Ovary (tissue), 9 donors: ENCODE measurements around the gene HK2. TPM values are rescaled to one million over a fixed set of nuclear protein-coding genes. Genes with fewer than 3 reads are reported as not detected.
"Not testable (repeated sequence)": the region's sequence is repeated elsewhere in the genome, so short reads cannot be mapped to it uniquely, and the experiment has no call there.

Experiments
- DNase-seq, 5 donors: peaks; one replicate each; pipeline ENCODE4 v3.0.0-alpha.2; 2019 to 2020
- H3K27ac ChIP-seq, 2 donors: fragments of 200-600 bp; one replicate each; pipeline versions ENCODE4 v1.5.1 to v1.8.0; 2019 to 2022
- H3K27me3 ChIP-seq: fragments of 200-600 bp; one replicate; pipeline ENCODE4 v1.8.0; 2022
- H3K36me3 ChIP-seq: fragments of 200-600 bp; sonication (generic); one replicate; pipeline ENCODE4 v1.5.1; 2019
- H3K4me1 ChIP-seq: one replicate; pipeline ENCODE4 v1.8.1; 2013; ENCODE audit warnings: mild to moderate bottlenecking, moderate library complexity; ENCODE audit not compliant: insufficient read depth
- H3K4me3 ChIP-seq: fragments of 200-600 bp; sonication (generic); one replicate; pipeline ENCODE4 v1.5.1; 2017
- H3K9me3 ChIP-seq, 2 donors: fragments of 200-600 bp in 1 of 2; sonication (generic) in 1 of 2; one replicate each; pipeline versions ENCODE4 v1.5.1 to v1.8.1; 2013 to 2019; ENCODE audit warnings: mild to moderate bottlenecking in 1 of 2, moderate library complexity in 1 of 2
- EP300 ChIP-seq: sonication (generic); formaldehyde crosslinking; IDR thresholded peaks from one replicate; pipeline ENCODE4 v1.6.1; 2017; ENCODE audit warnings: antibody characterized with exemption
- POLR2A ChIP-seq: fragments of 450-650 bp; IDR thresholded peaks from one replicate; pipeline ENCODE4 v1.6.1; 2017; ENCODE audit warnings: antibody characterized with exemption, mild to moderate bottlenecking, moderate library complexity
- WGBS, 3 donors: extraction: QIAGEN DNeasy Blood & Tissue Kit in 1 of 3; methylation state at CpG; one replicate each; pipeline versions ENCODE4 v1.1.5 to v1.1.7; 2013 to 2017; 5-methylcytosine and 5-hydroxymethylcytosine counted together
- intact Hi-C, 4 donors: fragments of 100-400 bp; cut with DNase I; formaldehyde crosslinking; loops; one replicate each; pipeline versions ENCODE4 v1.11.0 to v1.15.1; 2022 to 2023
- polyA plus RNA-seq, 2 donors: library from polyadenylated mRNA; stranded (reverse); fragments of 200-250 nt in 1 of 2; fragments of 350-450 nt in 1 of 2; fragmentation: Illumina TruSeq in 1 of 2; extraction: RNeasy Lipid Tissue Mini Kit (QIAGEN cat#74804) in 1 of 2; gene quantifications; one replicate each; pipeline ENCODE4 v1.2.3, GENCODE V29; 2013 to 2014
- total RNA-seq, 7 donors: library from RNA; depleted of rRNA in 2 of 7; stranded (reverse); fragments of >200 nt in 2 of 7; fragmentation: NEBNext Ultra II Directional in 3 of 7; extraction: Animal tissue kit (Norgen Biotek cat#: 25700) in 3 of 7; gene quantifications; one replicate each; pipeline versions ENCODE4 v1.1.0 to v1.2.4, GENCODE V29; 2016 to 2023
- TF ChIP-seq, protein P1 (sequence below), 3 donors: fragments of 450-650 bp in 2 of 3; fragments of 200-600 bp in 1 of 3; IDR thresholded peaks; one replicate each; pipeline versions ENCODE4 v1.5.1 to v1.8.0; 2016 to 2022; ENCODE audit warnings: antibody characterized with exemption in 3 of 3, mild to moderate bottlenecking in 1 of 3
- donor health status: DM: no; HTN: no; CAD: no; lungs with moderate emphysema.
- donor health status: DM: no; HTN: no; CAD: no.
- donor health status: Bipolar disorder and iron deficiency.
- donor health status: DM: yes; HTN: yes; CAD: no.
- donor health status: DM: no; HTN: no; CAD: no.
- donor health status: DM: yes; HTN: yes; CAD: no.

HK2 gene
- total and polyA plus RNA-seq, 9 donors = 11.8 to 46.7 (median 28.9) TPM

DNA sequence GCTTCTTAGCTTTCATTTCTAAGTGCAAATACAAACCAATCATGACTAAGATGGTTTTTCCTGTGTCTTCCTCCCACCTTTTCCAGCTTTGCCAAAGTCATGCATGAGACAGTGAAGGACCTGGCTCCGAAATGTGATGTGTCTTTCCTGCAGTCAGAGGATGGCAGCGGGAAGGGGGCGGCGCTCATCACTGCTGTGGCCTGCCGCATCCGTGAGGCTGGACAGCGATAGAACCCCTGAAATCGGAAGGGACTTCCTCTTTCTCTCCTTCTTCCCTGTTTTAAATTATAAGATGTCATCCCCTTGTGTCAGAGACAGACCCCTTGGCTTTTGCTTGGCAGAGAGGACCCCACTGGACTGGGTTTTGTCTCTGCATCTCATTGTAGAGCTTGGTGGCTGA lies 56.8 kb downstream of the HK2 start:
- intact Hi-C loops = no loop called here
- Histone ChIP-seq H3K9me3 (no peaks in the 10 kb centered on the region), H3K27me3 (no peaks in the 10 kb centered on the region), H3K36me3 (no peaks in the 10 kb centered on the region), H3K4me3 (no peak overlapping the region), H3K4me1 (no peaks in the 10 kb centered on the region), H3K27ac (no peak overlapping the region)
- no peak for TF ChIP-seq EP300
- TF ChIP-seq POLR2A = no peak
- TF ChIP-seq, protein P1, sequence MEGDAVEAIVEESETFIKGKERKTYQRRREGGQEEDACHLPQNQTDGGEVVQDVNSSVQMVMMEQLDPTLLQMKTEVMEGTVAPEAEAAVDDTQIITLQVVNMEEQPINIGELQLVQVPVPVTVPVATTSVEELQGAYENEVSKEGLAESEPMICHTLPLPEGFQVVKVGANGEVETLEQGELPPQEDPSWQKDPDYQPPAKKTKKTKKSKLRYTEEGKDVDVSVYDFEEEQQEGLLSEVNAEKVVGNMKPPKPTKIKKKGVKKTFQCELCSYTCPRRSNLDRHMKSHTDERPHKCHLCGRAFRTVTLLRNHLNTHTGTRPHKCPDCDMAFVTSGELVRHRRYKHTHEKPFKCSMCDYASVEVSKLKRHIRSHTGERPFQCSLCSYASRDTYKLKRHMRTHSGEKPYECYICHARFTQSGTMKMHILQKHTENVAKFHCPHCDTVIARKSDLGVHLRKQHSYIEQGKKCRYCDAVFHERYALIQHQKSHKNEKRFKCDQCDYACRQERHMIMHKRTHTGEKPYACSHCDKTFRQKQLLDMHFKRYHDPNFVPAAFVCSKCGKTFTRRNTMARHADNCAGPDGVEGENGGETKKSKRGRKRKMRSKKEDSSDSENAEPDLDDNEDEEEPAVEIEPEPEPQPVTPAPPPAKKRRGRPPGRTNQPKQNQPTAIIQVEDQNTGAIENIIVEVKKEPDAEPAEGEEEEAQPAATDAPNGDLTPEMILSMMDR (IDR thresholded peaks at IDR 0.05) = no peak
- WGBS, 3 donors = 94 to 96% (median 95%) methylated on average over 8 of the region's 8 CpGs
- no peak for DNase-seq

DNA sequence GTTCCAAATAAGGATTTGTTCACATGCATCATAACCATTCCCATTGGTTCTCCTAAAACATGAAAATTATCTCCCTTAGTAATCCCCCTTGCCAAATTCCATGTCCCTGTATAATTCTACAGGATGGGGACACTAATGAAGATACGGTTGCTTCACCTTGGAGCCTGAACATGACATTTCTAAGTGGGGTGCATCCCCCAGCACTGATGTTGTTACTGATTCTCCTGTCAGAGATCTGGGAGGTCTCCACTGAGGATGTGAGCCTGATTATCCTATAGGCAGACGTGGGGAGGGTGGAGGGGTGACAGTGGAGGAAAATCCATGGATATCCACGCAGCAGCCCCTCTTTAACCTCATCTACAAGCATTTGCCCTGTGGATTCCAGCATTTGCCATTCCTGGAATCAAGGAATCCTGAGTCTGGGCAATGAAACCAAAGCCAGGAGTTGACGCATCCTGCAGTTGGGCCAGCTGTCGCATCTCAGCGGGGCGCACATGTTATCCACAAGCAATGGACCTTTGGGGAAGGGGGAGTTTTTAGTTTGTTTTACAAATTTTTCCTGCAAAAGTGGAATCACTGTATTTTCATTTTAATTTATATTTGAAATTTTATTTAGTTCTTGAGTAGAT lies 57.3 kb downstream of the HK2 start:
- TF ChIP-seq, protein P1 (IDR thresholded peaks at IDR 0.05) = no peak
- no peak overlapping the region for H3K4me3 ChIP-seq
- DNase-seq = no peak
- H3K27ac ChIP-seq = no peak overlapping the region
- intact Hi-C loops = no loop called here
- H3K4me1 ChIP-seq = no peaks in the 10 kb centered on the region
- H3K9me3 ChIP-seq = no peaks in the 10 kb centered on the region
- WGBS, 3 donors = 76 to 95% (median 76%) methylated on average over 7 of the region's 7 CpGs
- H3K36me3 ChIP-seq = no peaks in the 10 kb centered on the region
- no peaks in the 10 kb centered on the region for H3K27me3 ChIP-seq

DNA sequence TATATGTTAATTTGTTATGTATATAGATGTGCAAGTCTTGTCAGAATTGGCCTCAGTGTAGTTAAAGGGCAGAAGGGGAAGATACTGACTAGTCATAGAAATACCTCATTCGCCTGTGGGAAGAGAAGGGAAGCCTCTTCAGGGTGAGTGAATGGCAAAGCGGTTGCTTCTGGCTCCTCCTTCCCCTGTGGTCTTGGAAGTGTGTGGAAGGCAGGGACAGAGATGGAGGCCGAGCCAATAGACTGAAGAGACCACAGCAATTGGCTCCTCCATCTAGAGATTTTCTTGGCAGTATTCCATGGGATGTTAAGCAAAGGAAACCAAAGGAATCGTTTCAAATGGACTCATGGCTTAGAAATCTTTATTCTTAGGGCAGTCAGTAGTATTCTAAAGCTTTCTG lies 57.9 kb downstream of the HK2 start:
- intact Hi-C loops, H3K9me3 ChIP-seq, DNase-seq, H3K27ac ChIP-seq, H3K4me3 ChIP-seq, H3K4me1 ChIP-seq, H3K36me3 ChIP-seq, H3K27me3 ChIP-seq: not testable (repeated sequence)
- 67 to 76% (median 74%) methylated on average over 4 of the region's 4 CpGs for WGBS, 3 donors

DNA sequence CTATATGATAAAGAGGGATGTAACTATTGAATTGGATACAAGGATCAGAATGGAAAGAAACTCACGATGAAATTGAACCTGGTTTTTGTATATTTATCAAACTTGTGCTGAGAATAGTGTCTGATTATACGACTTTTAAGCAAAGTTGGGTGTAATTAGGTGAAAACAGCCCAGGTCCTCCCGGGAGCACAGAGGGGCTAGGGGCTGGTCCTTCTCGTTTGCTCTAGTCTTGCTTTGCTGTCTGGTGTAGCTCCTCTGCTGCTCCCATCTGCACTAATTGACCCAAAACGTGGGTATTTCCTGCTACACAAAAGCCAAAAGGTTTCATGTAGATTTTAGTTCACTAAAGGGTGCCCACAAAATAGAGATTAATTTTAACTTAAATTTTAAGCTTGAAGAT lies 58.7 kb downstream of the HK2 start:
- TF ChIP-seq POLR2A (no peak), EP300 (no peak)
- TF ChIP-seq, protein P1 (IDR thresholded peaks at IDR 0.05) = no peak
- H3K27ac ChIP-seq = no peak overlapping the region
- H3K36me3 ChIP-seq = no peaks in the 10 kb centered on the region
- intact Hi-C loops = no loop called here
- H3K9me3 ChIP-seq = no peaks in the 10 kb centered on the region
- no peaks in the 10 kb centered on the region for H3K4me1 ChIP-seq
- no peaks in the 10 kb centered on the region for H3K27me3 ChIP-seq
- 88 to 90% (median 90%) methylated on average over 5 of the region's 5 CpGs for WGBS, 3 donors
- H3K4me3 ChIP-seq = no peak overlapping the region
- no peak for DNase-seq

DNA sequence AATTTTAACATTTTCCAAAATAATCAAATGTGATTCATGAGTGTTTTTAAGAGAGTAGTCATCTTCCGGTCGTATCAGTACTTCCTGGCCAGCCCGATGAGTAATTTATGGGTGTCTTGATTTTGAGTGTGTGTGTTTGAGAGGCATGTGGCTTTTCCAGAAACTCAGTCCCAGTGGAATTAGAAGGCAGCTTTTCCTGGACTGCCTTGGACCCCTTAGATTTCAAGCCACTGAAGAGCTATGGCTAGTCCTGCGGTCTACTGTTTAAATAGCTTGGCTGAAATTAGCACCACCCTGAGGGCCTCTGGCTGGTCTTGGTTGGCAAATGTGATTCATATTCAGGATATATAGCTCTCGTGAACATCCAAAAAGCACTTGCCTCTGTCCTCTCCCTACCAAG lies 59.4 kb downstream of the HK2 start:
- H3K9me3 ChIP-seq = no peaks in the 10 kb centered on the region
- no peak overlapping the region for H3K4me3 ChIP-seq
- DNase-seq = no peak
- no peak overlapping the region for H3K27ac ChIP-seq
- 60 to 77% (median 64%) methylated on average over 5 of the region's 5 CpGs for WGBS, 3 donors
- no peaks in the 10 kb centered on the region for H3K36me3 ChIP-seq
- intact Hi-C loops = no loop called here
- H3K4me1 ChIP-seq = no peaks in the 10 kb centered on the region
- peaks cover 2% of the 10 kb centered on the region for H3K27me3 ChIP-seq
- TF ChIP-seq, protein P1 (IDR thresholded peaks at IDR 0.05) = no peak
- no peak for TF ChIP-seq POLR2A
- no peak for TF ChIP-seq EP300
